ENCODE results near the gene NUBP1.

Gene NUBP1

GRCh38 chr16:10808850-10809249 is 65.2 kb downstream of the NUBP1 start:
- no peak for DNase-seq

GRCh38 chr16:10809706-10810105 is 66.1 kb downstream of the NUBP1 start:
- DNase-seq = no peak

- DNase-seq = no peak
These were observed 68.9 kb downstream of the NUBP1 start for GRCh38 chr16:10812312-10813098.

GRCh38 chr16:10813099-10813455 is 69.4 kb downstream of the NUBP1 start:
- no peak for DNase-seq

- no peak for DNase-seq
These were observed 73.9 kb downstream of the NUBP1 start for GRCh38 chr16:10817514-10817913.

GRCh38 chr16:10817963-10818941 is 74.6 kb downstream of the NUBP1 start, which contains the start of gene TVP23A:
Gene TVP23A (minus strand): TSS chr16:10818794. CDS start chr16:10818493, 301 bp downstream.
- peak; percentile 57 for DNase-seq

Measured in right forelimb (tissue), 1 donor.